Measurements from ENCODE around the gene ARNT2. TPM values are rescaled to one million over a fixed set of nuclear protein-coding genes. Genes with fewer than 3 reads are reported as not detected.

Gene ARNT2
- total and polyA plus RNA-seq, 12 donors: 0.71 to 6.7 (median 4.0) TPM

GRCh38 chr15:80405554-80405850 is 1.3 kb downstream of the ARNT2 start:
- no peak for TF ChIP-seq CTCF (IDR thresholded peaks at IDR 0.05)
- ATAC-seq (no peak), DNase-seq (no peak)
- H3K27me3 ChIP-seq: peaks cover 0 to 72% (median 20%) of the 10 kb centered on the region in 7 donors
- no peak overlapping the region for H3K27ac ChIP-seq
- H3K36me3 ChIP-seq: no peaks in the 10 kb centered on the region
- WGBS, 2 donors: 70 to 78% methylated on average over 4 of the region's 4 CpGs
- H3K4me3 ChIP-seq: no peak overlapping the region
- intact Hi-C loops (cut with DNase I): no loop called here
- no peaks in the 10 kb centered on the region for H3K9me3 ChIP-seq
- peaks cover 0 to 12% (median 7%) of the 10 kb centered on the region in 9 donors for H3K4me1 ChIP-seq

- WGBS, 2 donors: 79% methylated on average over 2 of the region's 2 CpGs
- H3K27ac ChIP-seq: no peak overlapping the region
- H3K4me1 ChIP-seq: peaks cover 0 to 12% (median 7%) of the 10 kb centered on the region in 9 donors
- H3K27me3 ChIP-seq: peaks cover 0 to 72% (median 20%) of the 10 kb centered on the region in 7 donors
- DNase-seq: no peak
- no peak overlapping the region for H3K4me3 ChIP-seq
- H3K36me3 ChIP-seq: no peaks in the 10 kb centered on the region
- H3K9me3 ChIP-seq: no peaks in the 10 kb centered on the region
- TF ChIP-seq CTCF (IDR thresholded peaks at IDR 0.05): no peak
- ATAC-seq: no peak
- intact Hi-C loops (cut with DNase I): no loop called here
These were observed 1.8 kb downstream of the ARNT2 start for GRCh38 chr15:80405970-80406369.

- no peaks in the 10 kb centered on the region for H3K9me3 ChIP-seq
- H3K27me3 ChIP-seq: peaks cover 0 to 15% (median 3%) of the 10 kb centered on the region in 7 donors
- no peak overlapping the region for H3K27ac ChIP-seq
- intact Hi-C loops (cut with DNase I): no loop called here
- H3K4me1 ChIP-seq: no peaks in the 10 kb centered on the region
- WGBS, 2 donors: 43 to 61% methylated on average over 1 of the region's 1 CpG
- H3K4me3 ChIP-seq: no peak overlapping the region
- no peak for ATAC-seq
- no peak for TF ChIP-seq CTCF (IDR thresholded peaks at IDR 0.05)
- DNase-seq: no peak
- H3K36me3 ChIP-seq: no peaks in the 10 kb centered on the region
These were observed 7.7 kb downstream of the ARNT2 start for GRCh38 chr15:80411788-80412288.

GRCh38 chr15:80414546-80415357 is 10.6 kb downstream of the ARNT2 start:
- no peaks in the 10 kb centered on the region for H3K9me3 ChIP-seq
- H3K4me3 ChIP-seq: no peak overlapping the region
- DNase-seq: no peak
- peaks cover 0 to 7% (median 3%) of the 10 kb centered on the region in 7 donors for H3K27me3 ChIP-seq
- WGBS, 2 donors: 78 to 83% methylated on average over 7 of the region's 7 CpGs
- ATAC-seq: no peak
- intact Hi-C loops (cut with DNase I): no loop called here
- no peaks in the 10 kb centered on the region for H3K36me3 ChIP-seq
- TF ChIP-seq CTCF (IDR thresholded peaks at IDR 0.05): no peak
- H3K4me1 ChIP-seq: no peaks in the 10 kb centered on the region
- no peak overlapping the region for H3K27ac ChIP-seq
